Muscle layer of duodenum (tissue), 2 donors: Measurements from ENCODE around the gene SUPT7L.

Source experiments
- H3K27ac ChIP-seq: one replicate; pipeline ENCODE4 v1.7.0; 2013; ENCODE audit warnings: mild to moderate bottlenecking, low read length
- H3K27me3 ChIP-seq: one replicate; pipeline ENCODE4 v1.7.0; 2013; ENCODE audit warnings: low read depth, mild to moderate bottlenecking, control low read depth, low read length
- H3K36me3 ChIP-seq, 2 donors: one replicate each; pipeline ENCODE4 v1.7.0; 2013; ENCODE audit warnings: low read length in 2 of 2, control low read depth in 1 of 2, mild to moderate bottlenecking in 1 of 2; ENCODE audit not compliant: insufficient read depth in 2 of 2, control insufficient read depth in 1 of 2
- H3K4me1 ChIP-seq, 2 donors: one replicate each; pipeline ENCODE4 v1.7.0; 2013; ENCODE audit warnings: low read length in 2 of 2, mild to moderate bottlenecking in 2 of 2, control low read depth in 1 of 2, moderate library complexity in 1 of 2; ENCODE audit not compliant: insufficient read depth in 2 of 2, control insufficient read depth in 1 of 2
- H3K4me3 ChIP-seq, 2 donors: one replicate each; pipeline ENCODE4 v1.7.0; 2013; ENCODE audit warnings: low read length in 2 of 2, low read depth in 1 of 2, mild to moderate bottlenecking in 1 of 2
- H3K9me3 ChIP-seq, 2 donors: one replicate each; pipeline ENCODE4 v1.7.0; 2013; ENCODE audit warnings: low read length in 2 of 2, control low read depth in 1 of 2, mild to moderate bottlenecking in 1 of 2; ENCODE audit not compliant: control insufficient read depth in 1 of 2
- donor health status: healthy.

SUPT7L gene

DNA sequence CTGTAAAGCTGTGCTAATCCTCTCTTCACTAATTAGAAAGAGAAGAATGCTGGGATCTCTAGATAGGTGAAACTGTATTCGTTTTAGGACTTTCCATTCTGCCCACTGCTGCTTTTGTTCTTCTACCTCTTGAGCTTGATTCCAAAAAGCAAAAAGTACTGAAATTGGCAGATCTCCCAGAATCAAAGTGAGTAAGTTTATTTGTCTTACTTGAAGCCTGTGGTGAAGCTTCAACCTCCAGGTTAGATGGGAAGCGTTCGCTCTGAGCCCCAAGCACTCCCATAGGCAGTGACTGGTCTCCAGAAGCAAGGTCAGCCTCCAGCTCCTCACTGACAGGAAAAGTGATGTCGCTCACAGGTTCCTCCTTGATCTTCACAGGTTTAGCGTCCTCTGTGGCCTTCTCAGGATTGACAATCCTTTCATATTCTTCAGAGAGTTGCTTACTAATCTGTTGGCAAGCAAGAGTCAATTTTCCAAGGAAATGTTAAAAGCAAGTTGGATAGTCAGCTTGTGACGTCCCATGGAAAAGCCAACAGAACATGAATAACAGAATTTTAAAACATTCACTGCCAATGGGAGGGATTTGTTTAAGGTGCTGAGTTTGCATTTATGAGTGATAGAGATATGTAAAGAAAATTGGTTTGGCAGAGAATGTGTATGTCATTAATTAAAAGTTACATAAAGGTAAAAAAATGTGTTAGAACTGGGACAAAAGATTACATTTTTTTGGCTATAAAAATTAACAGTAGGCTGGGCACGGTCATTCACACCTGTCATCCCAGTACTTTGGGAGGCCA lies 8.1 kb downstream of the SUPT7L start:
- Histone ChIP-seq H3K36me3 (peaks cover 58 to 87% of the 10 kb centered on the region in 2 donors), H3K27ac (no peak overlapping the region), H3K4me3 (no peak overlapping the region)

DNA sequence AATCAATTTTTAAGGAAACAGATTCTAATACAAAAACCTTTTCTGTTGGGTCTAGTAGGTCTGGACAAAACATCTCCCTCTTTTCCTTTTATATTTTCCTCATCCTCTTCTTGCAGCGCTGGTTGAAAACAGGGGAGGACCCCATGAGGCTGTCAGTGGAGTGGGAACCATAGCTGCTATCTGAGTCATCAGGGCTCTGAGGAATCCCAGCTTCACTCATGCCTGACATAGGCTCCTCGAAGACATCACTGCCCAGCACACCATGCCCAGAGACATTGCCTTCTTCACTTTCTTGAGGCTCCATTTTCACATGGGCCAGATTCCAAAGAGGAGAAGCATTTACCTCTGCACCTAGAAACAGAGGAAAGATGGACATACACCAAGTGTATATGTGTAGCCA lies 10.0 kb downstream of the SUPT7L start:
- H3K4me1 ChIP-seq, result no peaks in the 10 kb centered on the region
- H3K36me3 ChIP-seq, result peaks cover 62 to 93% of the 10 kb centered on the region in 2 donors
- H3K27me3 ChIP-seq, result no peaks in the 10 kb centered on the region
- H3K9me3 ChIP-seq, result no peaks in the 10 kb centered on the region
- H3K27ac ChIP-seq, result no peak overlapping the region
- no peak overlapping the region for H3K4me3 ChIP-seq

More for the DNA sequence above, 8.1 kb downstream of the SUPT7L start:
- no peaks in the 10 kb centered on the region for H3K9me3 ChIP-seq
- no peaks in the 10 kb centered on the region for H3K4me1 ChIP-seq
- no peaks in the 10 kb centered on the region for H3K27me3 ChIP-seq

DNA sequence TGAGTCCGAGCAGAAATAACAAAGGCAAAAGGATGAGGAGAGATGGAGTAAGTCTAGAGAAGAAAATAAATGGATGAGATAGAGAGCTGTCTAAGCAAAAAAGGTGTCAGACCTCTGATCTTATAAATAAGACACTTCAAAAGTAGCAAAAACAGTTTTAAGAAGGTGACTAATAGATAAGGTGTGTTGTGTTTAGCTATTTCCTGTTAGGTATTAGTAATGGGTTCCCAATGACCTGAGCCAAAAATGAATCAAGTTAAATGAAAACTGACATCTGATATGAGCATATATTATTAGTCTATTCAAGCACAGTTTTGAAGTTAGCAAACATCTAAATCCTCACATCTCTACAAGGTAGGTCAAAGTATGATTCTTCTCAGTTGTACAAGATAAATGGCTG lies 10.6 kb downstream of the SUPT7L start:
- Histone ChIP-seq H3K36me3 (peaks cover 63 to 95% of the 10 kb centered on the region in 2 donors), H3K9me3 (no peaks in the 10 kb centered on the region), H3K4me3 (no peak overlapping the region), H3K27ac (no peak overlapping the region), H3K4me1 (no peaks in the 10 kb centered on the region), H3K27me3 (no peaks in the 10 kb centered on the region)

DNA sequence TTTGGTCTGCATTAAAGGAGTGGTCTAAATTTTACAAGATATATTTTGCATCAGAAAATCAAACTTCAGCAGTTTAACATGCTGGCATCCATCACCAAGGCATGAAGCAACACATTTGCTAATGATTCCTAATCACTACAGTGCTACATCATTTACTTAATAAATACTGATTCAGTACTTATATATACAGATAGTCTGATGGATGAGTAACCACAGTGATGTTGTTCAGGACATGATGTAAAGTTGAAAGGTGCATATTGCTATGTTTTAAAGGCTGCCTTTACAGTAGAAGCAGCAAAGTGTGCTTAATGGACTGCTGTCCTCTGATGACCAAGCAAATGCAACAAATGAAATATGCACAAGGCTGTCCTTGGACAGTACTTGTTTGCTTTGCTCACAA lies 11.1 kb downstream of the SUPT7L start:
- Histone ChIP-seq H3K27ac (no peak overlapping the region), H3K4me3 (no peak overlapping the region), H3K27me3 (no peaks in the 10 kb centered on the region), H3K9me3 (no peaks in the 10 kb centered on the region), H3K4me1 (no peaks in the 10 kb centered on the region), H3K36me3 (peaks cover 65 to 95% of the 10 kb centered on the region in 2 donors)

DNA sequence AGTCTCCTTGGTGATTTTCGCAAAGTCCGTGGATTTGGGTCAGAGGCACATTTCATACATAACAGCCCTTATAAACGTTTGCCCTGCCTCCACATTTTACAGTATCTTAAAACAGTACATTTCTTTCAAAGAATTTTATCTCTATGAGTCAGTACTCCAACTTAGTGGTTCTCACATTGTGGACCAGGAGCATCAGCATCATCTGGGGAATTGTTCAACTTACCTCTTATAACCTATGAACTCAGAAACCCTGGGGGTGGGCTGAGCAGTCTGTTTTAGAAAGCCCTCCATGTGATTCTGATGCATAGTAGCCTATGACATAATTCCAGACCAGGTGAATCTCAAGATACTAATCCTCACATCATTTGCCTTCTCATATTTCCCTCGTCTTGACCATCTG lies 12.4 kb downstream of the SUPT7L start:
- Histone ChIP-seq H3K4me3 (no peak overlapping the region), H3K9me3 (no peaks in the 10 kb centered on the region), H3K27me3 (no peaks in the 10 kb centered on the region), H3K27ac (no peak overlapping the region), H3K4me1 (no peaks in the 10 kb centered on the region), H3K36me3 (peaks cover 70 to 90% of the 10 kb centered on the region in 2 donors)

DNA sequence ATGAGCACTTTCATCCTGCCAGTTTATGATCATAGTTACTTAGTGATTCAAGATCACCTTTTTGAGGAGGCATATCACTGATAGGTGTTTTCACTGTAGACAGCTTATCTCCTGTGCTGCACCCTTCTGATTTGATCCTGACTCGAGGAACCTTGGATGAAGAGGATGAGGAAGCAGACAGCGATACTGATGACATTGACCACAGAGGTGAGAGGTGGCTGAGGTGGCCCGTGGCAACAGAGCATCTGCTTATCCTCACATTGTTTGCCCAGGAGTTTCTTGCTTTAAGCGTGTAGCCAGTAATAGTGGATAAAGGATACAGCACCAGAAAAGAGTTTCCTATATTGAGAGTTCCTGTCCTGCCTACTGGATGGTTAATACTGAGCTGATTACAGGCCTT lies 15.7 kb downstream of the SUPT7L start:
- no peaks in the 10 kb centered on the region for H3K4me1 ChIP-seq
- H3K4me3 ChIP-seq, result no peak overlapping the region
- H3K9me3 ChIP-seq, result no peaks in the 10 kb centered on the region
- peaks cover 51 to 72% of the 10 kb centered on the region in 2 donors for H3K36me3 ChIP-seq
- H3K27ac ChIP-seq, result no peak overlapping the region
- no peaks in the 10 kb centered on the region for H3K27me3 ChIP-seq

DNA sequence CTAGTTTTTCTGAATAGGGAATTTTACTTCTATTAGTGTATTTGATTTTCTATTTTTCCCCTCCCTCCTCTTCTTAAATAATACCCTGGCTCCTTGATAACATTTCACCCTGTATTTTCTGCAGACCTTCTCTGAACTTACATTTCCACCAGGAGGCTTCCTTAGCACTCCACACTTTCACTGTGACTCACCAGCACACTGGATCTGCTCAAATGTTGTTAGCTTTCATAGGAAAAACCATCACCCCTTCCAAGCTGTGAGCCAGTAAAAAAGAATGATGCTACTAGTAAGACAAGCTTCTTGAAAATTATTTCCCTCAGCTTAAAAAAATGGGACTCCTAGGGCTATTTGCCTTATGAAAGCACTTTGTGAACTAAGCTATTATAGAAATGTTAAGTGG lies 16.1 kb downstream of the SUPT7L start:
- no peaks in the 10 kb centered on the region for H3K4me1 ChIP-seq
- no peaks in the 10 kb centered on the region for H3K9me3 ChIP-seq
- H3K27ac ChIP-seq, result no peak overlapping the region
- H3K36me3 ChIP-seq, result peaks cover 47 to 72% of the 10 kb centered on the region in 2 donors
- H3K4me3 ChIP-seq, result no peak overlapping the region
- H3K27me3 ChIP-seq, result no peaks in the 10 kb centered on the region

DNA sequence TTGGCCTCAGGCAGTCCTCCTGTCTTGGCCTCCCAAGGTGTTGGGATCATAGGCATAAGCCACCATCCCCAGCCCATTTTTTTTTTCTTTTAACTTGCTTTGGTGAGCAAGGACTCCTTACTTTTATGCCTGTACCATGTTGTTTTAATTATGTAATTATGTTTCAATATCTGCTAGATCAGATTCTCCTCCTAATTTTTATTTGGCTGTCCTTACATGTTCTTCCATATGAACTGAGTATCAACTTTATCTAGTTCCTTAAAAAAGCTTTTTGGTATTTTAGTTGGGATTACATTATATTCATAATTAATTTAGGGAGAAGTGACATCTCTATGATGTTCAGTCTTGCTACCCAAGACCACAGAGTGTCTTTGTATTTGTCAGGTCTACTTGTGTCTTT lies 18.2 kb downstream of the SUPT7L start:
- H3K36me3 ChIP-seq, result peaks cover 37 to 73% of the 10 kb centered on the region in 2 donors
- H3K27ac ChIP-seq, result no peak overlapping the region
- no peaks in the 10 kb centered on the region for H3K9me3 ChIP-seq

DNA sequence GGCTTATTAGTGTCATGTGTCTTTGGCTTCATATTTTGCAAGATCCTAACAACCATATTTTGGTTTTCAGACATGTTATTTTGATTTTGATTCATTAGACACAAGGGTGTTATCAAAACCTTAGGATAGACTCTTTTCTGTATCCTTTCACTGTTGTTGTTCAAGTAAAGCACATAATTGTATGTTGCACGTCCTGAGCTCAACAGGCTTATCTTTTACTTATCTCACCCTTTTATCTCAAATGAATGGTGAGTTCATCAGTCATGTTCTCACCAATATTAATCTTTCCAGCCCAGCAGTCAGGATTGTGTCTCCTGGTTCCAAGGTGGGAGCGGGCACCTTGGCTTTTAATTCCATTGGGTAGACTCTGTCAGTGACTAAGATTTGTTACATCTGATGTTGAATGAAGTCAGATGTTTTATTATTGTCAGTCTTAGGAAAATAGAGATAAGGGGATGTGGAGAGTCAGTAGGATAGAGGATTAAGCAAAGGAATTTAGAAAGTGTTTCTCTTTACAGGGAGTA lies 22.6 kb downstream of the SUPT7L start:
- H3K36me3 ChIP-seq, result peaks cover 37 to 76% of the 10 kb centered on the region in 2 donors

More for the DNA sequence above, 18.2 kb downstream of the SUPT7L start:
- Histone ChIP-seq H3K4me1 (no peaks in the 10 kb centered on the region), H3K4me3 (no peak overlapping the region), H3K27me3 (no peaks in the 10 kb centered on the region)

DNA sequence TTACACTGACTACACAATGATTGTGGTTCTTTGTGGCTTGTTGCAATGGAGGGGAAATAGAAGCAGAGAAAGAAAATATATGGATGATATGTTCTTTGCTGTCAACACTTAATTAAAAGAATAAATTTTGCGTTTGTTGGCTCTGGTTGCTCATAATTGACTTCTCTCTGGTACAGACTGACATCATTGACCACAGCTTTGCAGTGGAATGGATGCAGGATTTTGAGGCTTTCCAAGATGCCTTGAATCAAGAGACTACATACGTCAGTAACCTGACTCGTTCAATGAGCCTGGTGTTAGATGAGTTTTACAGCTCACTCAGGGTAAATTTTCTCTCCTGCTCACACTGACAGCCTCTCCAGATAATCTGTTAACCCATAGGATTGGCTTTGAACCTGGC lies 24.7 kb downstream of the SUPT7L start:
- no peaks in the 10 kb centered on the region for H3K9me3 ChIP-seq
- no peak overlapping the region for H3K4me3 ChIP-seq
- no peaks in the 10 kb centered on the region for H3K27me3 ChIP-seq
- H3K27ac ChIP-seq, result no peak overlapping the region
- no peaks in the 10 kb centered on the region for H3K4me1 ChIP-seq
- H3K36me3 ChIP-seq, result peaks cover 52 to 83% of the 10 kb centered on the region in 2 donors

More for the DNA sequence above, 22.6 kb downstream of the SUPT7L start:
- Histone ChIP-seq H3K27me3 (no peaks in the 10 kb centered on the region), H3K9me3 (no peaks in the 10 kb centered on the region), H3K4me3 (no peak overlapping the region), H3K4me1 (no peaks in the 10 kb centered on the region), H3K27ac (no peak overlapping the region)

DNA sequence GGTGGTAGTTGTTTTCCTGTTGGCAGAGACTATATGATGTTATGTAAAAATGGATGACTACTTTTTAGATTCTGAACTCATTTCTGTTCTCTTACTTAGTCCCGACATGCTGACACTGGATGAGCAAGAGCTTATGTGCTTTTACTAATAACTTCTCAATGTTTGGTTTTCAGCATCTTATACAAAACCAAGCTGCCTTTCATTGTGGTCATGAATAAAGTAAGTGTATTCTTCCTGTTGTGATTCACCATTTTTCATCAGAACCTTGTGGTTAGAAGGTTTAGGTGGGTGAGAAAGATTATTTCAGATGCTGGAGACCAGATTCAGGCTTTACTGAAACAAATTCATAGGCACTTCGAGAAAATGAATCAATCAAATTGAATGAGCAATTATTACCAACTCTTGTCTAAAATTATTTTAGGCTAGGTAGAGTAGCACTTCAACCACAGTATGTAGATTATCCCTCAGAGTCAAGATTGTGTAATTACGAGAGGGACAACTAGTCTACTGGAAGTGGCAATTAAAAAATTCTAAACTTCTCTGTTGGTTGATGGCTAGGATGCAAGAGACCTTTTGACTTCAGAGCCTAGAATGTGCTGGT lies 25.3 kb downstream of the SUPT7L start:
- no peak overlapping the region for H3K27ac ChIP-seq
- H3K27me3 ChIP-seq, result no peaks in the 10 kb centered on the region
- no peak overlapping the region for H3K4me3 ChIP-seq
- no peaks in the 10 kb centered on the region for H3K4me1 ChIP-seq
- H3K36me3 ChIP-seq, result peaks cover 47 to 86% of the 10 kb centered on the region in 2 donors
- no peaks in the 10 kb centered on the region for H3K9me3 ChIP-seq
